ENCODE results near the gene MEOX1. TPM values are rescaled to one million over a fixed set of nuclear protein-coding genes. Genes with fewer than 3 reads are reported as not detected.
A peak's percentile ranks its signal among the peaks of the same experiment; 100 is the strongest.

MEOX1 gene
- total RNA-seq, 1 donor from 2014 or later: 1.7 TPM

DNA sequence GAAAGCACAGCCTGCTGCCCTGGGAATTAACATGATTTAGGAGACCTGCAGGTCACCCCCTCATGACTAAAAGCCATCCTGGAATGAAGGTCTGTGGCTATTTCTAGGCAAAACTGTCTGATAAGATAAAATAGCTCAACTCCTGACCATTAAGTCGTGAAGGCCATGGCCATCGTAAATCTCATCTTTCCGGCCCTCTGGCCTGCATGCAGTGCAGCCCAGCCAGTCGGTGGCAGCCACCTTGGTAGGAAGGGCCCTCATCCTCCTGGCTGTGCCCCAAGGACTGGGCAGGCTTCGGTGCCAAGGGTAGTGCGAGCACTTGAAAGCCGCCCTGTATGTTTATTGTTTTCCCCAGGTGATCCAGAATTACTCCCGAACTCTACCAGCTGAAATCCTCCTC lies 18.2 kb upstream of the MEOX1 start:
- TF ChIP-seq, protein P1, sequence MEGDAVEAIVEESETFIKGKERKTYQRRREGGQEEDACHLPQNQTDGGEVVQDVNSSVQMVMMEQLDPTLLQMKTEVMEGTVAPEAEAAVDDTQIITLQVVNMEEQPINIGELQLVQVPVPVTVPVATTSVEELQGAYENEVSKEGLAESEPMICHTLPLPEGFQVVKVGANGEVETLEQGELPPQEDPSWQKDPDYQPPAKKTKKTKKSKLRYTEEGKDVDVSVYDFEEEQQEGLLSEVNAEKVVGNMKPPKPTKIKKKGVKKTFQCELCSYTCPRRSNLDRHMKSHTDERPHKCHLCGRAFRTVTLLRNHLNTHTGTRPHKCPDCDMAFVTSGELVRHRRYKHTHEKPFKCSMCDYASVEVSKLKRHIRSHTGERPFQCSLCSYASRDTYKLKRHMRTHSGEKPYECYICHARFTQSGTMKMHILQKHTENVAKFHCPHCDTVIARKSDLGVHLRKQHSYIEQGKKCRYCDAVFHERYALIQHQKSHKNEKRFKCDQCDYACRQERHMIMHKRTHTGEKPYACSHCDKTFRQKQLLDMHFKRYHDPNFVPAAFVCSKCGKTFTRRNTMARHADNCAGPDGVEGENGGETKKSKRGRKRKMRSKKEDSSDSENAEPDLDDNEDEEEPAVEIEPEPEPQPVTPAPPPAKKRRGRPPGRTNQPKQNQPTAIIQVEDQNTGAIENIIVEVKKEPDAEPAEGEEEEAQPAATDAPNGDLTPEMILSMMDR (conservative IDR thresholded peaks at IDR 0.05): no peak
- Mint-ChIP-seq H3K9me3 (no peaks in the 10 kb centered on the region), H3K4me1 (peaks cover 42% of the 10 kb centered on the region), H3K4me3 (no peak overlapping the region), H3K36me3 (ENCODE audit: low read depth) (no peaks in the 10 kb centered on the region), H3K27ac (ENCODE audit: unreplicated experiment) (no peak overlapping the region), H3K27me3 (ENCODE audit: low read depth) (no peaks in the 10 kb centered on the region)
- no peak for DNase-seq (ENCODE audit: low read depth, low spot score)

DNA sequence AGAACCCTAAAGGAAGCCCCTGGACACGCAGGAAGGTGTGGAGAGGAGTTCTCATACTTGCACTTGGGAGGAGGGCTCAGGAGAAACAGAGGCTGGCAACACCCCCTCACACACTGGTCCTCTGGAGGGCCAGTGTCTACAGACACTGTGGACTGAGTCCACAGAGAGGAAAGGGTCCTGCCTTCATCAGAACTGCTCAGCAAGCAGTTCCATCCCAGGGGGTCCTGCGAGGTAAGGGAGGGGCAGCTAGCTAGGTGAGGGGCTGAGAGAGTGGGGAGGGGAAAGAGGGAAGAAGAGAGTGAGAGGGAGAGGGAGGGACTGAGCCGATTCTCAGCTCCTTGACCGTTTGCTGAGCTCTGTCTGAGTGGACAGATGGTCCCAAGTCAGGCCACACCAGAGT lies 17.7 kb upstream of the MEOX1 start:
- no peaks in the 10 kb centered on the region for H3K36me3 Mint-ChIP-seq (ENCODE audit: low read depth)
- DNase-seq (ENCODE audit: low read depth, low spot score): no peak
- no peak overlapping the region for H3K27ac Mint-ChIP-seq (ENCODE audit: unreplicated experiment)
- peaks cover 38% of the 10 kb centered on the region for H3K4me1 Mint-ChIP-seq
- TF ChIP-seq, protein P1 (conservative IDR thresholded peaks at IDR 0.05): no peak
- H3K27me3 Mint-ChIP-seq (ENCODE audit: low read depth): no peaks in the 10 kb centered on the region
- H3K9me3 Mint-ChIP-seq: no peaks in the 10 kb centered on the region
- H3K4me3 Mint-ChIP-seq: no peak overlapping the region

DNA sequence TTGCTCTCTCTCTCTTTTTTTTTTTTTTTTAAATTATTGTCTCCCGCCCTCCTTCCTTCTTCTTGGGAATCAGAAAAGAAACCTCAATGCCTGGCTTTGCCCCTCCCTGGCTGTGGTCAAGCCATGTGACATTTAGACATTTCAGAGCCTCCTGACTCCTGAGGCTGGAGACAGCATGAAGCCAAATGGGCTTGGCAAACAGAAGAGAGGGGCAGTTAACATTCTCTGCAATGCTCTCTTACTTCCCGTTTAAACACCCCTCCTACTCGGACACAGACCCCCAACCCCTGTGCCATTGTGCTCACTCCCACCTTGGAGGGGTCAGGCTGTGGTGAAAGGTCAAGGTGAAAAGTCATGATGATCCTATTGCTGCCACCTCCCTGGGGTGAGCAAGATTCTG lies 14.7 kb upstream of the MEOX1 start:
- no peak for DNase-seq (ENCODE audit: low read depth, low spot score)
- Mint-ChIP-seq H3K4me3 (no peak overlapping the region), H3K27ac (ENCODE audit: unreplicated experiment) (no peak overlapping the region), H3K27me3 (ENCODE audit: low read depth) (no peaks in the 10 kb centered on the region), H3K9me3 (no peaks in the 10 kb centered on the region), H3K4me1 (peaks cover 52% of the 10 kb centered on the region), H3K36me3 (ENCODE audit: low read depth) (no peaks in the 10 kb centered on the region)
- TF ChIP-seq, protein P1 (conservative IDR thresholded peaks at IDR 0.05): no peak

DNA sequence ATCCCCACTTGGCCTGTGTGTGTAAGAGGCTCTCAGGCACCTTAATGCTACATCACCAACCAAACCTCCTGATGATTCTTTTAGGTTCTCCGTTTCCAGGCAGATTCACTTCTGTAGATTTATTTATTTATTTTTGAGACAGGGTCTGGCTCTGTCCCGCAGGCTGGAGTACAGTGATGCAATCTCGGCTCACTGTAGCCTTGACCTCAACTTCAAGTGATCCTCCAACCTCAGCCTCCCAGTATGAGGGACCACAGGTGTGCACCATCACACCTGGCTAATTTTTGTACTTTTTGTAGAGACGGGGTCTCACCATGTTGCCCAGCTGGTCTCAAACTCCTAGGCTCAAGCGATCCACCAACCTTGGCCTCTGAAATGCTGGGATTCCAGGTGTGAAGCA lies 12.7 kb upstream of the MEOX1 start:
- DNase-seq (ENCODE audit: low read depth, low spot score): no peak
- Mint-ChIP-seq H3K4me1 (peaks cover 63% of the 10 kb centered on the region), H3K9me3 (no peaks in the 10 kb centered on the region), H3K36me3 (ENCODE audit: low read depth) (no peaks in the 10 kb centered on the region), H3K27ac (ENCODE audit: unreplicated experiment) (no peak overlapping the region), H3K27me3 (ENCODE audit: low read depth) (no peaks in the 10 kb centered on the region), H3K4me3 (no peak overlapping the region)
- TF ChIP-seq, protein P1 (conservative IDR thresholded peaks at IDR 0.05): no peak

DNA sequence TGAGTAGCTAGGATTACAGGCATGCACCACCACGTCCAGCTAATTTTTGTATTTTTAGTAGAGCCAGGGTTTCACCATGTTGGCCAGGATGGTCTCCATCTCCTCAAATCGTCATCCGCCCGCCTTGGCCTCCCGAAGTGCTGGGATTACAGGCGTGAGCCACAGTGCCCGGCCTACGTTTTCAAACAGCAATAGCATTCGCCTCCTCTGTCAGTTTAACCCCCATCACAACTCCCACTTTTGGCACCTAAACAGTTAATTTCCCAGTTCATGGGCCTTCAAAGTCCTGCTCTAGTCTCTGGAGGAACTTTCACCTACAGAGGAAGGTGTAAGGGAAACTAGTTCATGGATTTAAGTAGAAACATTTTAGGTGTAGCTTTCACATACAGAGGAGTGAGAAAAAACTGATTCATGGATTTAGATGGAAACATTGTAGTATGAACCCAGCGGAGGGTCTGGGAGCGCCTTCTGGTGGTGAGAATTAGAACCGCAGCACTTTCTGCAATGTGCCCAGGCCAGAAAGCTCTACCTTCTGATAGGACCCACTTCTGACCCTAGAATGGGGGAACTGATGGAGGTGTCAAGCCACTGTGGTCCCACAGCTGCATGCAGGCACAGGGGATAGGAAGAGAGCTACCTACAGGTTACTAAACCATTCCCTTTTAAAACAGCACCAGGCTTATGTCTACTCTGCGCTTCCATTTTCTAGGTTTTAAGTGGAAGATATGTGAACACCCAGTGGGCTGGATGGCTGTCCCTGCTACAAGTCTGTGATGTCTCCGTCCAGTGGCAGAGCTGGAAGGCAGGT lies 12.0 kb upstream of the MEOX1 start:
- H3K27me3 Mint-ChIP-seq (ENCODE audit: low read depth): no peaks in the 10 kb centered on the region
- TF ChIP-seq, protein P1 (conservative IDR thresholded peaks at IDR 0.05): peak; percentile 97
- peak overlapping the region; percentile 2 for H3K4me3 Mint-ChIP-seq
- peak; percentile 89 for DNase-seq (ENCODE audit: low read depth, low spot score)
- H3K4me1 Mint-ChIP-seq: peaks cover 65% of the 10 kb centered on the region
- H3K27ac Mint-ChIP-seq (ENCODE audit: unreplicated experiment): no peak overlapping the region
- H3K9me3 Mint-ChIP-seq: no peaks in the 10 kb centered on the region
- H3K36me3 Mint-ChIP-seq (ENCODE audit: low read depth): no peaks in the 10 kb centered on the region
